Ovary (tissue), 3 donors: ENCODE results near the gene KAT2B.

Experiments
- CTCF ChIP-seq, 3 donors: fragments of 450-650 bp in 2 of 3; fragments of 200-600 bp in 1 of 3; IDR thresholded peaks; one replicate each; pipeline versions ENCODE4 v1.5.1 to v1.8.0; 2016 to 2022; ENCODE audit warnings: antibody characterized with exemption in 3 of 3, mild to moderate bottlenecking in 1 of 3
- POLR2A ChIP-seq: fragments of 450-650 bp; IDR thresholded peaks from one replicate; pipeline ENCODE4 v1.6.1; 2017; ENCODE audit warnings: antibody characterized with exemption, mild to moderate bottlenecking, moderate library complexity
- donor health status: DM: no; HTN: no; CAD: no.

DNA sequence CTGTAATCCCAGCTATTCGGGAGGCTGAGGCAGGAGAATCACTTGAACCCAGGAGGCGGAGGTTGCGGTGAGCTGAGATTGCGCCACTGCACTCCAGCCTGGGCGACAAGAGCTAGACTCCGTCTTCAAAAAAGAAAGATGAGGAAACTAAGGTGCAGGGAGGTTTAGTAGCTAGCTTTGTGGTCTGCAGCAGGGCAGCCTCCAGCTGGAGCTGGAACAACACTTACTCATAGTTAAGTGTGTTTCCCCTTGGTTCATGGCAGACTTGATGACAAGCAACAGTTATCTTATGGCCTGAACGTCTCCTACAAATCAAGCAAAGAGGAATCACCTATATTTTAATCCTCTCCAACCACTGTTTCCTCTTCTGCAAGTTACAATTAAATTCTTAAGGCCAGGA, 12.6 kb downstream of the KAT2B start:
- TF ChIP-seq CTCF (IDR thresholded peaks at IDR 0.05) (no peak), POLR2A (no peak)
